HG03097 (cell line): ENCODE results near the gene MS4A6E.
"Not testable (repeated sequence)": the region's sequence is repeated elsewhere in the genome, so short reads cannot be mapped to it uniquely, and the experiment has no call there.

ENCODE experiments used
- ATAC-seq: cut with Tn5 transposase; IDR thresholded peaks from one replicate; pipeline ENCODE4 v1.9.1; 2021; ENCODE audit not compliant: unreplicated experiment, low FRiP score

The MS4A6E gene, protein sequence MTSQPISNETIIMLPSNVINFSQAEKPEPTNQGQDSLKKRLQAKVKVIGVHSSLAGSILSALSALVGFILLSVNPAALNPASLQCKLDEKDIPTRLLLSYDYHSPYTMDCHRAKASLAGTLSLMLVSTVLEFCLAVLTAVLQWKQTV

DNA sequence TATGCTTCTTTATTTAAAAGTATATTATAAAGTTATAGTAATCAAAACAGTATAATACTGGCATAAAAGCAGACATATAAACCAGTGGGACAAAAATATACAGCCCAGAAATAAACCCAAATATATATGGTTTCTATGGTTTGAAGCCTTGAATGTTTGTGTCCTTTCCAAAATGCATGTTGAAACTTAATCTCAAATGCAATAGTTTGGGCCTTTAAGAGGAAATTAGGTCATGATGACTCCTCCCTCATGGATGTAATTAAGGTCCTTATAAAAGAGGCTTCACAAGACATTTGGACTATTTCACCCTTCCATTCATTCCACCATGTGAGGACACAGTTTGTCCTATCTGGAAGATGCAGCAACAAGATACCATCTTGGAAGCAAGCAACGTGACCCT is at the start of gene MS4A6E:
Gene MS4A6E (plus strand): TSS at position 301 of the 400 bp plus-strand sequence. CDS start 7,641 bp downstream, outside the sequence.
- no peak for ATAC-seq

DNA sequence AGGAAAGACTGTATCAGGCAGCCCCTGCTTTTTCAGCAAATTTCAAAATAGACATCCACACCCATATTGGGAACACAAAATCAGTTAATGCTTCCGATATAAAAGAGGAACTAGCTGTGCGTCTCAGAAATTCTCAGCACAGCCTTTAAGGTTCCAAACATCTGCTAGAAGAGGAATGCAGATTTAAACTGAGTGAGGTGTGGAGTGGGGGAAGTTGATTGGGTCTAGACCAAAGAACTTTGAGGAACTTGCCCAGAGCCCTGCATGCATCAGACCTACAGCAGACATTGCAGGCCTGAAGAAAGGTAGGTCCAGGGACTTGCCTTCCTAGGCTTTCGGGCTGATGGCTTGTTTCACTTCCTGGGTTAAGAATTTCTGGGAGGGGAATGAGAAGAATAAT is 46.6 kb upstream of the MS4A6E start, which contains the start of gene MS4A4A:
Gene MS4A4A (plus strand): TSS at position 255 of the 400 bp plus-strand sequence. CDS start 10 bp downstream, at position 265.
- no peak for ATAC-seq

DNA sequence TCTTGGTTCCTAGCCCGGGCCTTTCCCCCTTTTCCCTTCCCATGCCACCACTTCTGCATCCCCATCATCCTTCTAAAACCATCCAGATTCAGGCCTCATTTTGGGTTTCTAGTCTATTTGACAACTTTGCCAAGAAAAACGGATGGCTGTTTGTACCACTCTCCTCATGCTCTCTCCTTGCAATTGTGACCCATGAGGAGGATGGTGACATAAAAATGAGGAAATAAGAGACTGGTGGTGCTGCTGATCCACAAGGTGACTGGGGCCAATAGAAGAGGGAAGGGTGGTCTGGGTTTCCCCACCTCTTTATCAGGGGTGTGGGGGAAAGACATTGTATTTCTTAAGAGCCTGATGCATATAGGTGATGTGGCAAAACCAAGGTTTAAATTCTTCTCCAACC is 45.6 kb upstream of the MS4A6E start:
- no peak for ATAC-seq

DNA sequence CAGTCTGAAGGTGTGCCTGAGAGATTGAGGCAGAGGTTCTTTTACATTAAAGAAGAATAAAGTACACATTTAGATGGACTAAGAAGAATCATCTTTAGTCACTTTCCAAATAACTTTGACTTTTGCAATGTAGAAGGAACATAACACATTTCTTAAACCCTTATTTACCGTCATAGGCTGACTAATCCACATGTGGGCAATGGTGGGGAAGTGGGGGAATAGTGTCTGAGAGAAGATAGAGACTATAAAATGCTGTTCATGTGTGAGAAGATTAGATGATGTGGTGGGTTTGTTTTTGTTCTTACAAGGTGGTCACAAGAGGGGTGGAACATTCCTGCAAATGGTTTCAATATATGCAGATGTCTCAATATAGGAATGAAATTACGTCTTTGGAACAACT is 44.8 kb upstream of the MS4A6E start:
- ATAC-seq, result no peak

DNA sequence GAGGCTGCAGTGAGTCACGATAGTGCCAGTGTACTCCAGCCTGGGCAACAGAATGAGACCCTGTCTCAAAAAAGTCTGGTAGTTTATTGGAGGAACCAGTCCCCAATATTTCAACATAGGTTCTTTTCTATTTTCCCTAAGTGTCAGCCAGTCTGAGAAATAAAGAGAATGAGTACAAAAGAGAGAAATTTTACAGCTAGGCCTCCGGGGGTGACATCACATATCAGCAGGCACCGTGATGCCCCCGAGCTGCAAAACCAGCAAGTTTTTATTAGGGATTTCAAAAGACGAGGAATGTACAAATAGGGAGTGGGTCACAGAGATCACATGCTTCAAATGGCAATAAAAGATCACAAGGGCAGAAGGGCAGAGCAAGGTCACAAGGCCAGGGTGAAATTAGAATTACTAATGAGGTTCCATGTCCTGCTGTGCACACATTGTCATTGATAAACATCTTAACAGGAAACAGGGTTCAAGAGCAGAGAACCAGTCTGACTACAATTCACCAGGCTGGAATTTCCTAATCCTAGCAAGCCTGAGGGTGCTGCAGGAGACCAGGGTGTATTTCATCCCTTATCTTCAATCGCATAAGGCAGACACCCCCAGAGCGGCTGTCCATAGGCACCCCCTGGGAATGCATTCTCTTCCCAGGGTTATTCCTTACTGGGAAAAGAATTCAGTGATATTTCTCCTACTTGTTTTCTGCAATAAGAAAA is 41.5 kb upstream of the MS4A6E start:
- ATAC-seq, result not testable (repeated sequence)

DNA sequence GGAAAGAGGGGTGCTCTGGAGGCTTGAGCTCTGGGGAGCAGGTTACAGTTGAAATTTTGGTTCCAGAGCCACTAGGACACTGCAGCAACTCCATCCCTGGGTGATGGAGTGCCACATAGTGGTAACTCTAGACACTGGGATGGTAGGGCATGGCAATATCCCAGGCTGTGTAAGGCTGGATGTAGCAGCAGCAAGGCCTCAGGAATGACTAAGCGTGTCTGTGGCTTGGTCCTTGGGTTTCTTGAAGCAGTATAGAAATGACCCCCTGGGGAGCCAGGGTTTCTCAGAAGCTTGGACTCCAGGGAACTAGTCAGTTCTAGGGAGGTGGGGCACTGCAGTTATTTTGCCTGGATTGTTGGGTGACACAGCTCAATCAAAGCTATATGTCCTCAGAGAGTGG is 38.5 kb upstream of the MS4A6E start:
- no peak for ATAC-seq

DNA sequence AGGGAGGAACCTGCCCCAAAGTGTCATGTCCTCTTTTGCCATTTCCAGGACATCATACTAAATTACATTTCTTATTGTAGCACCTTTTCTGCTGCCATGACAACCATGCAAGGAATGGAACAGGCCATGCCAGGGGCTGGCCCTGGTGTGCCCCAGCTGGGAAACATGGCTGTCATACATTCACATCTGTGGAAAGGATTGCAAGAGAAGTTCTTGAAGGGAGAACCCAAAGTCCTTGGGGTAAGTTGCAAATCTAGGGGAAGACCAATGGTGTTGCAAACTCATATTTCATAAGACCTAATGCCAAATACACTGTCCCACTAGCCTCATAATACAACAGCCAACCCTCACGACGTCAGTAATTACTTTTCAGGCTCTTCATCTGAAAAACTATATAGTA is 34.9 kb upstream of the MS4A6E start:
- no peak for ATAC-seq

DNA sequence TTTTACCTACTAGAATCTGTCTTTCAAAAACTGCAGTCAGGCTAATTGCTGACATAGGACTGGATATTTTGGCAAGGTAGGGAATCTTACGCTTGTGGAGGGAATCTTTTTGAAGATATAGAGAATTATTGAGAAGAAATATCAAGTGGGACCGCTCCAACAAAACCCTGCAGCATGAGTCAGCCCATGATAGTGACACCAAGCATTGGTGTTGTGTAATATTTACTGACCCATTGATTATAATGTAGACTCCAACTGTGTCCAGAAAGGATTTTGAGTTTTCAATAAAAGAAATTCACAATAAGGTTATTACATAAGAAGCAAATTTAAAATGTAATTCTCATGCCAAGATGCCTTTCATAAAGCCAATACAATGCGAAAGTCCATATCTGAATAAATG is 25.9 kb upstream of the MS4A6E start:
- no peak for ATAC-seq

DNA sequence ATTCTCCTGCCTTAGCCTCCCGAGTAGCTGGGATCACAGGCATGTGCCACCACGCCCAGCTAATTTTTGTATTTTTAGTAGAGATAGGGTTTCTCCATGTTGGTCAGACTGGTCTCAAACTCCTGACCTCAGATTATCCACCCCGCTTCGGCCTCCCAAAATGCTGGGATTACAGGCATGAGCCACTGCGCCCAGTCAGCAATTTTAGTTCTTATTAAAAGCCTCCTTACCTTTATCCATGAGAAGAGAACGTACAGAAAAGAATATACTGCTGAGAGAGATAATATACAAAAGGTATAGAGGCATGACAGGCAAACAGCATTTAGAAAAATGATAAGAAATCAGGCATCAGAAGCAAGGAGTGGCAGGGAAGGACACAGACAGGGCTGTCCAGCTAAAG is 25.2 kb upstream of the MS4A6E start:
- ATAC-seq, result not testable (repeated sequence)

DNA sequence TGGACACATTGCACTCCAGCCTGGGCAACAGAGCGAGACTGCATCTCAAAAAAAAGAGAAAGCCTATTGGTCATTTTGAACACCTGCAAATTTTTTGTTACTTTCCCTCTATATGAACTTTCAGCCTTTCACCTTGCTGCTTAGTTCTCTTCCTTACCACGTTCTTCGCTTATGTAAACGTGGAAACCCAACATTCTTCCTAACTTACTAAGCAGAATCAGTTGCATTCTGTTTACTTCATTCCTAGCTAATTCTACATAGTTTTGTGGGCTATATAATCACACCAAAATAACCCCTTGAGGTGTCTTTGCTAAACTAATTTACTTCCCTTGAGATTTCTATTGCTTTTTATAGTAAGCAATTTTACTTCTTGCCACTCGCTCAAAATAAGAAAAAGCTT is 23.4 kb upstream of the MS4A6E start:
- no peak for ATAC-seq

DNA sequence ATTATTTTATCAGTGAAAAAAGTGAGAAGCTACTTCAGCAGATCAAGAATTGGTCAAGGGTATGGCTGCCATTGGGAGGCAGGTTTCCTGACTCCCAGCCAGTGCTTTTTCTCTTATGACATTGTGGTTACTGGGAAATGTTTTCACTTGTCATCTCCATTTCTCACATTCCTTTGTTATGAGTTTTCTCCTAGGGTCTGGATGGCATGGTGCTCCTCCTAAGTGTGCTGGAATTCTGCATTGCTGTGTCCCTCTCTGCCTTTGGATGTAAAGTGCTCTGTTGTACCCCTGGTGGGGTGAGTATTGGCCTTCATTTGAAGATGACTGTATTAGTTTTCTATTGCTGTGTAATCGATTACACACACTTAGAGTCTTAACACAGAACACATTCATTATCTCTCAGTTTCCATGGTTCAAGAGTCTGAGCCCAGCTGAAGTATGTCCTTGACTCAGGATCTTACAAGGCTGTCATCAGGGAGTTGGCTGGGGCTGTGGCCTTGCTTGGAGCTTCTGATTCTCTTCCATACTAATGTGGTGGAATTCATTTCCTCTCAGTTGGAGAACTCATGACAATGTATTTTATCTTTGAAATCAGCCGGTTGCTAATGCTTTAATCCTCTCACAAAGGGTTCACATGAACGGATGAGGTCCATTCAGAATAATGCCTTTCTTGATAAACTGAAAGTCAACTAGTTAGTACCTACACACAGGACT is 21.0 kb upstream of the MS4A6E start:
- ATAC-seq, result no peak

DNA sequence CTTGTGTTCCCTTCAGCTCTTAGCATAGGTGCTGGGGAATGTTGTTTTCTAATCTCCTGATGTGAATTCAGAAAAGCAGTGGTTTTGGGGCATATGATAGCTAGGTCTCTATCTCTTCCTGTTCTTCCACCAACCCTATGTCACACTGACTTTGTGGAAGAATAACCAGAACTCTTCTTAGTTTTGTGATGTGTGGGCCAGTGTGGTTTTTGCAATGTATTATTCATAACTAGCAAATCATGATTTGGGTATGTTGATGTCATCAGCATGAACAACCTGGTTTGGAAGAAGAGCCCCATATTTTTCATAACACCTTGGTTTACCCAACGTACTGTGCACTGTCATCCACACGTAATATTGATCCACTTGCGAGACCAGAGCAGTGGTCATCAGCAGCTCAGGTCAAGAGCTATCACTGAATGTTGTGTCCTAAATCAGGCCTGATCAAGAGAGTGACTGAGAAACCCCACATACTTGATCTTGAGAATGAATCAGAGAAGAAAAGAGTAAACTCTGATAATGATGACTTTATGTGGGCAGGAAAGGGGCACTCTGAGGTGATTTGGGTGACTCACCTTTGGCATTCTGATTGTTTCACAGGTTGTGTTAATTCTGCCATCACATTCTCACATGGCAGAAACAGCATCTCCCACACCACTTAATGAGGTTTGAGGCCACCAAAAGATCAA is 19.4 kb upstream of the MS4A6E start:
- ATAC-seq, result no peak

DNA sequence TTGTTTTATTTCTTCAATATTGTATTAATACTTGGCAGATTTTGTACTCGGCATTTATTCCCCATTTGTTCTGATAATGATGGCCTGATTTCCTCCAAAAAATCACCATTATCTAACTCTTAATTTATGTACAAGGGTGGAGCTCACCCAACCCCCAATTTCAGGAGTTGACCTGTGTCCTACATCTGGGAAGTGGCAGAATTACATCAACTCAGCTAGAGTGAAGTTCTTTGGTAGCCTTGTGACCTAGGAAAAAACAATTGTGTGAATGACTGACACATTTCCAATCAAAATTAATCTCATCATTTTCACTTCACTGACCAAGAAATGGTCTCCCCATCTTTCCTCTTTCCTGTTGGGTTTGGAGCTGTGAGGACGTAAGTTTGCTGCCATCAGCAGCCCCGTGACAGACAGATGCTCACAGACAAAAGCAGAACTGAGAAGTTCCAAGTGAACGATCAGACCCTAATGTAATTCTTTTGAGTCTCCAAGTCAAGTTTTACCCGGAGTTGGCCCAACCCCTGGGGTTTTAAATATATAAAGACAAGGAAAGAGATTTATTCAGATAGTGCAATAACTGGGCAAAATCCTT is 16.6 kb upstream of the MS4A6E start:
- no peak for ATAC-seq

DNA sequence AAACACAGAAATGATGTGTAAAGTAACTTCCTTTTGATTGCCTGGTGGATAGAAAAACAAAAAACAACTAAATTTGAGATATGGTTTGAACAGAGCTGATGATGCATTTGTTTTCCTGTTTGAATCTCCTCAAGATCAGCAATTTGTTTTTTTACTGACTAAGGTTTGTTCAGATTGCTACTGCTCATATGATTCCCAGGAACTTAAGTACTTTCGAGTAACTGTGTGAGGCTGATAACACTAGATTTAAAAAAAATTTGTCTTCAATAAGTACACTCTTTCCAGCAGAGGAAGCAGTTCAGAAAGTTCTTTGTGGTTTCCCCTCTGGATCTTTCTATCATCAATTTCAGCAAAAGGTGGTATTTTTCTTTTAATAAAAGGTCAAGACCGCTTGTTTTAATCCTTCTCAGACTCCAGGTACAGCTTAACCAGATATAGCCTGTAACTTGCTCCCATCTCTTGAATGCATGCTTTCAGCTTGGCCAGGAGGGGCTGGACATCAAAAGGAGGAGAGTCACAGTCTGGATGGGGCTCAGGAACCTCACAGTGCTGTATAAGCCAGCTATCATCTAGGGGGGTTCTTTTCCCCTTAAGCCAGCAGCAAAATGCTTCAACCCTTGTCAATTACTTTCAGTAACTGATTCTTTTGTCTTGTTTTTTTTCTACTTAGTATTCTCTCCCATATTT is 12.3 kb upstream of the MS4A6E start:
- no peak for ATAC-seq

DNA sequence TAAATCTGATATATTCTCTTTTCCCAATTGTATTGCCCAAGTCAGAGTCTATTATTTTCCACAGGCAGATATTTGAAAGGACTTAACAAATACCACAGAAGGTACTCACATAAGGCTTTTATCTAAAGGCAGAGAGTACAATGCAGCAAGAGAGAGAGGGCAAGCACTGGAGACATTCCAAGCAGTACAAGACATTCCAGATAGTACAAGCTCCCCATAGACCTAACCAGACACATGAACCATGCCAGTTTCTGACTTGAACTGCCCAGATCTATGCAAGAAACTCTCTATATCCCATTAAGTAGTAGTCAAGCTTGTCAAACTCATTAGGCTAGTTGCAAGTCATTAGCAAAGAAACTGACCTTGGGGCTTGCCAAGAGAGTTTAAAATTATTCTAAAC is 11.2 kb upstream of the MS4A6E start:
- ATAC-seq, result no peak

DNA sequence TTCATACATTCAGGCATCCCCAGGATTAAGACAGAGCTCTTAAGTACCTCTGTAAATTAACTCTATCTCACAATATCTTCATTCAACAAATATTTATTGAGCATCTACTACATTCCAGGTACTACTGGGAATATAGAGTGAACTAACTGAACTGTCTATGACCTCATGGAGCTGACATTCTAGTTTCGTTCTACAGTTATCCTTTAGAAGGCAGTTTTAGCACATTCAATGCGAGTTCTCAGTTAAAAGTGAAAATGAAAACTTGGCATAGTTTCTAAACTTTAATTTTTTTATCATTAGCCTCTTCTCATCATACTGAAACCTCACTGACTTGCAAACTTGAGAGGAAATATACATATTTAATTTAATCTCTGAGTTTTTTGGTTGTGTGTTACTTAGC is 10.7 kb upstream of the MS4A6E start:
- no peak for ATAC-seq

DNA sequence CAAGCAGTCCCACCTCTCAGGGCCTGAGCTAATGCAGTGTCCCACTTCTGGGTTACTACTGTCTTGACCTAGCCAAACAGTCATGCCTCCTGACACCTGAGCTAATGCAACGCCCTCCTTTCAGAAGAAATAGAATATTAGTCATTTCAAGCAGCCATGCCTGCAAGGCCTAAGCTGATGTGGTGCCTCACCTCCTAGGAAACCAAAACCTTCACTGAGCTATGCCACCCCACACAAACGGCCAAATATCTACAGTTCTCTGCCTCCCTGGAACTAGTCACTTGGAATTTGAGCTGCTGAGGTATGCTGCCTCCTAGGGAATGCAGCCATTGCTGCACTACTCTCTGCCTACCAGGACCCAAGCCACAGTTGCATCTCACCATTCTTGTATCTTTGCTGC is 8.3 kb upstream of the MS4A6E start:
- no peak for ATAC-seq

DNA sequence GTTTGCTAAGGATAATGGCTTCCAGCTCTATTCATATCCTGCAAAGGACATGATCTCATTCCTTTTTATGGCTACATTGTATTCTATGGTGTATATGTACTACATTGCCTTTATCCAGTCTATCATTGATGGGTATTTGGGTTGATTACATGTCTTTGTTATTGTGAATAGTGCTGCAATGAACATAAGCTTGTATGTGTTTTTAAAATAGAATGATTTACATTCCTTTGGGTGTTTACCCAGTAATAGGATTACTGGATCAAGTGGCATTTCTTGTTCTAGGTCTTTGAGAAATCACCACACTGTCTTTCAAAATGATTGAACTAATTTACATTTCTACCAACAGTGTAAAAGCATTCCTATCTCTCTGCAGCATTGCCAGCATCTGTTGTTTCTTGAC is 6.0 kb upstream of the MS4A6E start:
- no peak for ATAC-seq

DNA sequence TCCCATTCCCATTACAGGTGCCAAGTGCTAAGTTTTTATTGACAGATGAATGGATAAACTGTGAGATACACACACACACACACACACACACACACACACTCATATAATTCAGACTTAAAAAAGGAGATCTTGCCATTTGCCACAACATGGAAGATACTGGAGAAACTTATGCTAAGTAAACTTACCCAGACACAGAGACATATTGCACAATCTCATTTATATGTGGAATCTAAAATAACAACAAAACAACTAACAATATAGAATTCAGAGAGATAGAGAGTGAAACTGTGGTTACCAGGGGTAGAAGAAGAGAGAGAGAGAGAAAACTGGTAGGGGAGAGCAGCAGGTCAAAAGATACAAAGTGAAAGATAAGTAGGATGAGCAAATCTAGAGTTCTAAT is 1.4 kb downstream of the MS4A6E start:
- ATAC-seq, result no peak

DNA sequence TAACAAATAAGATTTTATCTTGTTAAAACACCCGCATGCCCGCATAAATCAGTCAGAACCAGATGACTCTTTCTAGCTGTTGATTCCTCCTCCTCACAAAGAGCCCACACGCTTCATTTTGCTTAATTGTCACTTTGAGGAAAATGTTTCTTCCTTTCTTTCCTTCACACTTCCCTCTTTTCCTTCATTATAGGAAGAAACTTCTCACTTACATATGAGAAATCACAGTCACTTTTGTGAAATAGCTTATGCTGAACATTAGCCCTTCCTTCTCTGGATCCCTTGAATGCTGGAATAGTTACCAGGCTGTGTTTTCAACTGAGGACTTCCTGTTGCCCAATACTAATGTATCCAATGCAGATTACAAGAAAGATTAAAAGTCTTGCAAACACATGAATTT is 5.8 kb downstream of the MS4A6E start:
- no peak for ATAC-seq
